ENCODE results near the gene DHRS7.

- no peak for TF ChIP-seq RAD21 (IDR thresholded peaks at IDR 0.05; ENCODE audit: insufficient read depth, low read depth, low read length)
- TF ChIP-seq ZNF622 (IDR thresholded peaks at IDR 0.05): no peak
- no peak for TF ChIP-seq JUNB (IDR thresholded peaks at IDR 0.05)
- TF ChIP-seq CTCF (IDR thresholded peaks at IDR 0.05 in 2 of 3, conservative IDR thresholded peaks at IDR 0.05 in 1 of 3; ENCODE audit: control insufficient read depth in 2 of 3, extremely low read depth in 1 of 3, insufficient read depth in 1 of 3, low read depth in 3 of 3, low read length in 3 of 3): no peak
- TF ChIP-seq, protein P1, sequence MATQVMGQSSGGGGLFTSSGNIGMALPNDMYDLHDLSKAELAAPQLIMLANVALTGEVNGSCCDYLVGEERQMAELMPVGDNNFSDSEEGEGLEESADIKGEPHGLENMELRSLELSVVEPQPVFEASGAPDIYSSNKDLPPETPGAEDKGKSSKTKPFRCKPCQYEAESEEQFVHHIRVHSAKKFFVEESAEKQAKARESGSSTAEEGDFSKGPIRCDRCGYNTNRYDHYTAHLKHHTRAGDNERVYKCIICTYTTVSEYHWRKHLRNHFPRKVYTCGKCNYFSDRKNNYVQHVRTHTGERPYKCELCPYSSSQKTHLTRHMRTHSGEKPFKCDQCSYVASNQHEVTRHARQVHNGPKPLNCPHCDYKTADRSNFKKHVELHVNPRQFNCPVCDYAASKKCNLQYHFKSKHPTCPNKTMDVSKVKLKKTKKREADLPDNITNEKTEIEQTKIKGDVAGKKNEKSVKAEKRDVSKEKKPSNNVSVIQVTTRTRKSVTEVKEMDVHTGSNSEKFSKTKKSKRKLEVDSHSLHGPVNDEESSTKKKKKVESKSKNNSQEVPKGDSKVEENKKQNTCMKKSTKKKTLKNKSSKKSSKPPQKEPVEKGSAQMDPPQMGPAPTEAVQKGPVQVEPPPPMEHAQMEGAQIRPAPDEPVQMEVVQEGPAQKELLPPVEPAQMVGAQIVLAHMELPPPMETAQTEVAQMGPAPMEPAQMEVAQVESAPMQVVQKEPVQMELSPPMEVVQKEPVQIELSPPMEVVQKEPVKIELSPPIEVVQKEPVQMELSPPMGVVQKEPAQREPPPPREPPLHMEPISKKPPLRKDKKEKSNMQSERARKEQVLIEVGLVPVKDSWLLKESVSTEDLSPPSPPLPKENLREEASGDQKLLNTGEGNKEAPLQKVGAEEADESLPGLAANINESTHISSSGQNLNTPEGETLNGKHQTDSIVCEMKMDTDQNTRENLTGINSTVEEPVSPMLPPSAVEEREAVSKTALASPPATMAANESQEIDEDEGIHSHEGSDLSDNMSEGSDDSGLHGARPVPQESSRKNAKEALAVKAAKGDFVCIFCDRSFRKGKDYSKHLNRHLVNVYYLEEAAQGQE (IDR thresholded peaks at IDR 0.05; ENCODE audit: low read depth, low read length): no peak
- TF ChIP-seq, protein P2, sequence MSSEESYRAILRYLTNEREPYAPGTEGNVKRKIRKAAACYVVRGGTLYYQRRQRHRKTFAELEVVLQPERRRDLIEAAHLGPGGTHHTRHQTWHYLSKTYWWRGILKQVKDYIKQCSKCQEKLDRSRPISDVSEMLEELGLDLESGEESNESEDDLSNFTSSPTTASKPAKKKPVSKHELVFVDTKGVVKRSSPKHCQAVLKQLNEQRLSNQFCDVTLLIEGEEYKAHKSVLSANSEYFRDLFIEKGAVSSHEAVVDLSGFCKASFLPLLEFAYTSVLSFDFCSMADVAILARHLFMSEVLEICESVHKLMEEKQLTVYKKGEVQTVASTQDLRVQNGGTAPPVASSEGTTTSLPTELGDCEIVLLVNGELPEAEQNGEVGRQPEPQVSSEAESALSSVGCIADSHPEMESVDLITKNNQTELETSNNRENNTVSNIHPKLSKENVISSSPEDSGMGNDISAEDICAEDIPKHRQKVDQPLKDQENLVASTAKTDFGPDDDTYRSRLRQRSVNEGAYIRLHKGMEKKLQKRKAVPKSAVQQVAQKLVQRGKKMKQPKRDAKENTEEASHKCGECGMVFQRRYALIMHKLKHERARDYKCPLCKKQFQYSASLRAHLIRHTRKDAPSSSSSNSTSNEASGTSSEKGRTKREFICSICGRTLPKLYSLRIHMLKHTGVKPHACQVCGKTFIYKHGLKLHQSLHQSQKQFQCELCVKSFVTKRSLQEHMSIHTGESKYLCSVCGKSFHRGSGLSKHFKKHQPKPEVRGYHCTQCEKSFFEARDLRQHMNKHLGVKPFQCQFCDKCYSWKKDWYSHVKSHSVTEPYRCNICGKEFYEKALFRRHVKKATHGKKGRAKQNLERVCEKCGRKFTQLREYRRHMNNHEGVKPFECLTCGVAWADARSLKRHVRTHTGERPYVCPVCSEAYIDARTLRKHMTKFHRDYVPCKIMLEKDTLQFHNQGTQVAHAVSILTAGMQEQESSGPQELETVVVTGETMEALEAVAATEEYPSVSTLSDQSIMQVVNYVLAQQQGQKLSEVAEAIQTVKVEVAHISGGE (CRISPR knock-in tag; IDR thresholded peaks at IDR 0.05): no peak
- TF ChIP-seq CHD2 (IDR thresholded peaks at IDR 0.05; ENCODE audit: borderline replicate concordance, low read depth, low read length): no peak
- no peak for TF ChIP-seq RFX5 (IDR thresholded peaks at IDR 0.05; ENCODE audit: low read depth, low read length)
- no peak for TF ChIP-seq JUND (IDR thresholded peaks at IDR 0.05; ENCODE audit: low read depth, low read length)
- TF ChIP-seq POLR2A (IDR thresholded peaks at IDR 0.05; ENCODE audit: low read depth, low read length): no peak
- TF ChIP-seq CBX5 (IDR thresholded peaks at IDR 0.05; ENCODE audit: low read depth): no peak
- TF ChIP-seq CBFB (IDR thresholded peaks at IDR 0.05; ENCODE audit: low read depth): no peak
- TF ChIP-seq SIN3A (IDR thresholded peaks at IDR 0.05; ENCODE audit: low read depth, low read length): no peak
These were observed 31.7 kb downstream of the DHRS7 start for GRCh38 chr14:60133487-60133886.

Data from GM12878 (cell line).